SK-N-MC (cell line): ENCODE results near the gene ARMC9.

Source experiments
- DNase-seq: peaks from one replicate; pipeline ENCODE4 v3.0.0-alpha.2; 2011; ENCODE audit warnings: low read depth, low spot score
- H3K27ac ChIP-seq: fragments of 200-600 bp; sonication (generic); 2 replicates; pipeline ENCODE4 v1.5.1; 2016; ENCODE audit warnings: mixed run types
- H3K36me3 ChIP-seq: fragments of 200-600 bp; sonication (generic); 2 replicates; pipeline ENCODE4 v1.6.1; 2017; ENCODE audit warnings: antibody characterized with exemption, low read length, mixed read lengths; ENCODE audit not compliant: insufficient read depth
- H3K4me3 ChIP-seq: fragments of 200-600 bp; sonication (generic); 2 replicates; pipeline ENCODE4 v1.5.1; 2016
- H3K9ac ChIP-seq: fragments of 200-600 bp; sonication (generic); 2 replicates; pipeline ENCODE4 v1.8.0; 2017; ENCODE audit warnings: mixed run types, mixed read lengths; ENCODE audit not compliant: insufficient read length
- H3K9me3 ChIP-seq: fragments of 200-600 bp; sonication (generic); 2 replicates; pipeline ENCODE4 v1.6.1; 2017; ENCODE audit warnings: low read depth, mild to moderate bottlenecking, antibody characterized with exemption, low read length, moderate library complexity, mixed read lengths
- EZH2 ChIP-seq: fragments of 200-600 bp; sonication (generic); IDR thresholded peaks from one replicate; pipeline ENCODE4 v1.6.1; 2017; ENCODE audit warnings: antibody characterized with exemption
- FOXP2 ChIP-seq: optimal IDR thresholded peaks from 2 replicates; pipeline ENCODE3; 2011; ENCODE audit warnings: mild to moderate bottlenecking, moderate library complexity; ENCODE audit not compliant: insufficient read depth; ENCODE audit errors: extremely low read length, control extremely low read depth
- POLR2AphosphoS5 ChIP-seq: IDR thresholded peaks from 2 replicates; pipeline ENCODE4 v1.6.1; 2012; ENCODE audit warnings: mild to moderate bottlenecking, low read depth, low read length, borderline replicate concordance

Gene ARMC9

DNA sequence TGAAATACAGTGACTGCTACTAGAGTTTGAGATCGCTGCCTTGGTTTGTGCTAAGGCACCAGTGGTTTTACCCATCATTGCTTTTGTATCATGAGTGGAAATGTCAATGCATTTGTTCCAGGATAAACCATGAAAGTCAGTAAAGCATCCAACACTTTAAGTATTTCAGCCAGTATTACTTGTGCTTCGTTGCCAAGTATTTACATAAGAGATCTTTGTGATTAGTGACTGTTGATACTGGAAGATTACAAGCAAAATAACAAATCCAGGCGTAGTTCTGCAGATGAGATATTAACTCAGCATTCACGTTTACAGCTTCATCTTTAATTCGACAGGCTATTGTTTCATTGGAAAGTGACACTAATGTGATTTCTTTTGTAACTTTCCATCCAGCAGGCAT lies 106.8 kb downstream of the ARMC9 start:
- Histone ChIP-seq H3K36me3 (no peaks in the 10 kb centered on the region), H3K27ac (no peak overlapping the region), H3K9me3 (no peaks in the 10 kb centered on the region), H3K4me3 (no peak overlapping the region), H3K9ac (no peak overlapping the region)
- no peak for DNase-seq
- TF ChIP-seq EZH2 (no peak), POLR2AphosphoS5 (no peak), FOXP2 (no peak)

DNA sequence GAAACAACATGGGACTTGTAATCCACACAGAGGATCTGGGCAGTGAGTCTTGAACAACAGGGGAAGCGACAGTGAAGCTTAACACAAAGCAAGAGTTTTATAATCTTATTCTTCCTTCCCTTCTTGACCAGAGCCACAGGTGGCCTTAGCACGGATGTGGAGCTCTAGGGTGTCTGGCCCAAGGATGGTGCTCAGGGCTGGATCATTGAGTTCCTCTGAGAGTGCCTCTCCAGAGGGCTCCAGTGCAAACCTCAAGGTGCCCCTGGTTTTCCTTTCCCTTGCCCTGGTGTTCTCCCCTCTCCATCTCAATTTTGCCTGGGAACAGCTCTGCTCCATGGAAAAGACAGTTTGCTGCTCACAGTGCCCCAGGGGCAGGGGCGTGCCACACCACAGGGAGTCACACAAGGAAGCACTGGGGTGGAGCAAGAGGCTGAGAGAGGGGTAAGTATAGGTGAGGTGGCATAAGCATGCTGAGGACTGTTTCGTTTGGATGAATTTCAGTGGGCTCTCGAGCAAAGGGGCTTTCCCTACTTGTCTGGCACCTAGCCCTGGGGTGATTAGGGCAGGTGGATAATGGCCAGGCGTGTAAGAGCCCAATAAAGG lies 108.5 kb downstream of the ARMC9 start:
- DNase-seq = no peak
- H3K4me3 ChIP-seq = no peak overlapping the region
- H3K36me3 ChIP-seq = no peaks in the 10 kb centered on the region
- H3K9ac ChIP-seq = no peak overlapping the region
- H3K27ac ChIP-seq = no peak overlapping the region
- H3K9me3 ChIP-seq = no peaks in the 10 kb centered on the region
- no peak for TF ChIP-seq FOXP2
- no peak for TF ChIP-seq EZH2
- no peak for TF ChIP-seq POLR2AphosphoS5

DNA sequence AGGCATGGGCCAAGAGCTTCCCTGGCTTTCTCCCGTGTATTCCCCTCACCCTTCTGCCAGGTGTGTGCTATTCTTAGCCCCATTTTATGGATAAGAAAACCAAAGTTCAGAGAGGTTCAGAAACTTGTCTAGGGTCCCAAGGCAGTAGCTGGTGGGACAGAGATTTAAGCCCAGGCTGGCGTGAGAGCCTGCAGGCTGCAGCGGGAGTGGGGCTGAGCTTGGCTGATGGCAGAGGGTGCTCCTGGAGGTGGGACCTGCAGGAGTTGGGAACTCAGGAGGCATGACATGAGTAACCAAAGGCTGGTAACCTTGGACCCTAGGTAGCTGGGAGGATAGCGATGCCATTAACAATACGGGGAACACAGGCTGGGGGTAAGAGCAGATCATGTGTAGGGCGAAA lies 109.8 kb downstream of the ARMC9 start:
- H3K4me3 ChIP-seq = no peak overlapping the region
- H3K9me3 ChIP-seq = no peaks in the 10 kb centered on the region
- DNase-seq = no peak
- H3K9ac ChIP-seq = no peak overlapping the region
- no peak overlapping the region for H3K27ac ChIP-seq
- TF ChIP-seq FOXP2 = no peak
- TF ChIP-seq EZH2 = no peak
- no peak for TF ChIP-seq POLR2AphosphoS5
- H3K36me3 ChIP-seq = no peaks in the 10 kb centered on the region

DNA sequence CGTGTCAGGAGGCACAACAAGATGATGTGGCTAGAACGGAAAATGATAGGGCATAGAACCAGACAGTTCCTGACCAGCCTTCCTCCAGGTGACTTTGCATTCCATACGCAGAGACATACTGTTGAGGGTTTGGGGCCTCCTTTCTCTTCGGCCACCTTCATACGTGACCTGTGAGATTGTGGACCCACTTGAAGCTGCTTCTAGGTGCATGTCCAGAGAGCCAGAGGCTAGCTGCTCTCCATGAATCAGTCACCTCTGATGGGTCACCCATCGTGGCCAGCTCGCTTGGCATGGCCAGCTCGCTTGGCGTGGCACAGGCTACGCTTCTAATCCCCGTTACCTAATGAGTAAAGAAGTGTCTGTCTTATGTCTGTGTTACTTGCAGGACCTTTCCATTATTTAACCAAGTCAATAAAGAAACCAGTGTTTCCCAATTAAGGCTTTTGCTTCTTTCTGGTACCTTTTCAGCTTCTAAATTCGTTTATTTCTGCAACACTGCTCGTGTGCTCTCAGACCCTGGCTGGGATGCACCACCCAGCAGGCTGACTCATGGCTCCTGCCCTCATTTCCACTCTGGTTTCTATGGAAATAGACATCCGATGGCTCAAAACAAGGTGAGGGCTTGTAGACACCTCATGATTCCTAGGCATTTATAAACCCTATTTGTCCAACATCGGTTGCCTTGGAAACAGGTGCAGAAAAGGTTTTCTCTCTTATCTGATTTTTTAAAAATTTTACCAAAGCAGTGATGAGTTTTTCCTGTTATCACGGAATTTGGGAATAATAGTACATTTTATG lies 110.4 kb downstream of the ARMC9 start:
- DNase-seq = no peak
- Histone ChIP-seq H3K4me3 (no peak overlapping the region), H3K36me3 (no peaks in the 10 kb centered on the region), H3K9ac (no peak overlapping the region), H3K9me3 (no peaks in the 10 kb centered on the region), H3K27ac (no peak overlapping the region)
- TF ChIP-seq FOXP2 = no peak
- no peak for TF ChIP-seq POLR2AphosphoS5
- no peak for TF ChIP-seq EZH2

DNA sequence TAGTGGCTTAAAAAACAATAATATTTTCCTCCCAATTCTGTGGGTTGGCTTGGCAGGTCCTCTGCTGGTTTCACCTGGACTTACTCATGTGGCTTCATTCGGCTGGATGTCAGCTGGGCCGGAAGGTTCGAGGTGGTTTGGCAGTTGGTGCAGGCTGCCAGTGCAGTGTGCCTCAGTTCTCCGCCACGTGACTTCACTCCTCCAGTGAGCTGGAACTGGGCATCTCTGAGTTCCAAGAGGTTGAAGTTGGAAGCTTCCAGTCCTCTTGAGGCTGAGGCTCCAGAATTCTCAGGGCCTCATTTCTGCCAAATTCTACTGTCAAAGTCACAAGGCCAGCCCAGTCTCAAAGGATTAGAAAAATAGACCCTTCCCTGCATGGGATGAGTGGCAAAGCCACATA lies 113.6 kb downstream of the ARMC9 start:
- no peak overlapping the region for H3K4me3 ChIP-seq
- no peaks in the 10 kb centered on the region for H3K9me3 ChIP-seq
- DNase-seq = no peak
- no peaks in the 10 kb centered on the region for H3K36me3 ChIP-seq
- no peak overlapping the region for H3K9ac ChIP-seq
- no peak for TF ChIP-seq EZH2
- TF ChIP-seq POLR2AphosphoS5 = no peak
- no peak for TF ChIP-seq FOXP2
- no peak overlapping the region for H3K27ac ChIP-seq

DNA sequence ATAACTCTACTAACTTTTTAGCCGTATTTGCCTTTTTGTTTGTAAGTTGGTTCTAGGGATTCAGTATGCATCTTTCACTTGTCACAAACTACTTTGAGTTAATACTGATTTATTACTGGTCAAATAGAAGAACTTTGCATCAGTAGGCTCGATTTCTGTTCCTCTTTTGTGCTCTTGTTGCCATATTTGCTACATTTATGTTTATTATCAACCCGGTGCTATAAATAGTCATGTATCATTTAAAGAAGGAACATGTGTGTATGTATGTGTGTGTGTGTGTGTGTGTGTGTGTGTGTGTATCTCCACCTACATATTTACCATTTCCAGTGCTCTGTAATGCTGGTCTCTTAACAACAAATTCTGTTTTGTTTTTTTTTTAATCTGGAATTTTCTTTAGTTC lies 117.5 kb downstream of the ARMC9 start:
- no peaks in the 10 kb centered on the region for H3K9me3 ChIP-seq
- no peaks in the 10 kb centered on the region for H3K36me3 ChIP-seq
- TF ChIP-seq EZH2 (no peak), FOXP2 (no peak), POLR2AphosphoS5 (no peak)
- no peak overlapping the region for H3K4me3 ChIP-seq
- no peak overlapping the region for H3K27ac ChIP-seq
- DNase-seq = no peak
- no peak overlapping the region for H3K9ac ChIP-seq

DNA sequence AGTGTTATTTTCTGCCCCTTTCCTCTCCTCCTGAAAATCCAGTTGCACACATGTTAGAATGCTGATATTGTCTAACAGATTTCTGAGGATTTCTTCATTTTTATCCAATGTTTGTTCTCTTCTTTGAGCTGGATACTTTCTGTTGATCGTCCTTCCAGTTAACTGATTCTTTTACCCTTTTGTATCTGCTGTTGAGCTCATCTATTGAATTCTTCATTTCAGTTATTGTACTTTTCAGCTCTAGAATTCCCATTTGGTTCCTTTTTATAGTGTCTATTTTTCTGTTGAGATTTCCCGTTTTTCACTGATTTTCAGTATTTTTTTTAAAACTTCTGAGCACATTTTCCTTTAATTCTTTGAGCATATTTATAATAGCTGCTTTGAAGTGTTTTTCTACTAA lies 119.1 kb downstream of the ARMC9 start:
- no peak overlapping the region for H3K27ac ChIP-seq
- no peak overlapping the region for H3K4me3 ChIP-seq
- H3K9ac ChIP-seq = no peak overlapping the region
- H3K9me3 ChIP-seq = no peaks in the 10 kb centered on the region
- TF ChIP-seq FOXP2 = no peak
- TF ChIP-seq POLR2AphosphoS5 = no peak
- TF ChIP-seq EZH2 = no peak
- no peaks in the 10 kb centered on the region for H3K36me3 ChIP-seq
- no peak for DNase-seq

DNA sequence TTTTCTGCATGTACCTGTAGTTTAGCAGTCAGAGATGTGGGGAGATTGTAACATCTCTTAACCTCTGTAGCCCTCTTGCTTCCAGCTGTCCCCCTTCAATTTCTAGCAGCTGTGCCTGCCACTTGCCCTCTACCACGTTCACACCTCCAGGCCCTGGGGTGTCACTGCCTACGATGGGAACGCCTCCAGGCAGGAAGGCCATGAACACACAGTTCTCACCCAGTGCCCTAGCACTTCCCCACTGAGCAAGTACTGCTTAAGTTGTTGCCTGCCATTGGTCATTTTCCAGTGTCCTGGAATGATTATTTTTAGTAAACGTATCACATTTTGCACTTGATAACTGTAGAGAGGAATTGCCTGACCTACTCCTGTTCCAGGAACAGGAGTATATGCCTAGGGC lies 120.0 kb downstream of the ARMC9 start:
- Histone ChIP-seq H3K9me3 (no peaks in the 10 kb centered on the region), H3K4me3 (no peak overlapping the region), H3K9ac (no peak overlapping the region), H3K27ac (no peak overlapping the region), H3K36me3 (no peaks in the 10 kb centered on the region)
- DNase-seq = no peak
- TF ChIP-seq POLR2AphosphoS5 = no peak
- TF ChIP-seq EZH2 = no peak
- no peak for TF ChIP-seq FOXP2

DNA sequence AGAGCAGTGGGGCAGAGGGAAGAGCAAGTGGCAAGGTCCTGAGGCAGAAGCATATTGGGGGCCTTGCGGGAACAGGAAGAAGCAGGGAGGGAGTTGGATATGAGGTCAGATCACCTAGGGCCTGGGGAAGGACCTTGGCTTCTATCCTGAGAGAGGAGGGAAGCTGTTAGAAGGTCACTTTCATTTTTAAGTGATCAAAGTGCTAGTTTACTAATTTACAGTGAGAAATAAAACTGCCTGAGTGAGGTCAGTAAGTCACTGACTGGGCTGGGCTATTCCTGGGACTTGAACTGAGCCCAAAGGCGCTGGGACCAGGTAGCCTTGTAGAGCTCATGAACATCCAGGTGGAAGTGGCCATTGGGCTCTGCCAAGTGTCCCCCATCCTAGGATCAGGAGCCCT lies 120.5 kb downstream of the ARMC9 start:
- Histone ChIP-seq H3K36me3 (no peaks in the 10 kb centered on the region), H3K9me3 (no peaks in the 10 kb centered on the region), H3K4me3 (no peak overlapping the region), H3K27ac (no peak overlapping the region), H3K9ac (no peak overlapping the region)
- TF ChIP-seq EZH2 (no peak), FOXP2 (no peak), POLR2AphosphoS5 (no peak)
- DNase-seq = no peak

DNA sequence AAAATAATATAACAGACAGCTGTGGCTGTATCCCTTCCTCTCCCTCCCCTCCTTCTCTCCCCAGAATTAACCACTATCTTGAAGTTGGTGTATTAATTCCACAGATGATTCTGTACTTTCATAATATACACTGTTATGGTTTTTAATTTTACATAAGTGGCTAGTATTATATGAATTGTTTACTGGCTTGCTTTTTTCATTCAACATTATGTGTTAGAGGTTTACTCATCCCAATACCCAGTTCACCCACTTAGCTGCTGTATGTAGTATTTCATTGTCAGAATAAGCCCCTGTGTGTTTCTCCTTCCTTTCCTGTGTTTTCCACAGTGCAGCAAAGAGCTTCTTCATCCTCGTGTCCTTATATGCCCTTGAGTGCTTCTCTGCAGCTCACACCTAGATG lies 121.4 kb downstream of the ARMC9 start:
- Histone ChIP-seq H3K27ac (no peak overlapping the region), H3K4me3 (no peak overlapping the region), H3K9me3 (no peaks in the 10 kb centered on the region), H3K9ac (no peak overlapping the region), H3K36me3 (no peaks in the 10 kb centered on the region)
- TF ChIP-seq EZH2 = no peak
- no peak for DNase-seq
